Activated naive CD4-positive, alpha-beta T cell treated with anti-CD3 and anti-CD28 coated beads, Interleukin-2, amount 10 ng/mL, durations not matched to agents 7 days and 5 days (primary cell): Measurements from ENCODE around the gene REPIN1.

ENCODE experiments used
- CTCF ChIA-PET: fragments of 350-600 bp; sonication (Branson Sonifier 250); formaldehyde crosslinking; loops from one replicate; lab custom pipeline; 2021; ENCODE audit warnings: antibody characterized with exemption; lab: Charles Lee
- DNase-seq: peaks from one replicate; pipeline ENCODE4 v3.0.0-alpha.2; 2020
- H3K27ac Mint-ChIP-seq: one replicate; pipeline ENCODE4 v1.8.0; 2021; ENCODE audit warnings: mild to moderate bottlenecking, moderate library complexity, mixed read lengths
- H3K27me3 Mint-ChIP-seq: one replicate; pipeline ENCODE4 v1.8.0; 2021; ENCODE audit warnings: mild to moderate bottlenecking, mixed read lengths
- H3K36me3 Mint-ChIP-seq: one replicate; pipeline ENCODE4 v1.8.0; 2021; ENCODE audit warnings: mixed read lengths
- H3K4me1 Mint-ChIP-seq: one replicate; pipeline ENCODE4 v1.8.0; 2021; ENCODE audit warnings: mixed read lengths
- H3K4me3 Mint-ChIP-seq: one replicate; pipeline ENCODE4 v1.8.0; 2021; ENCODE audit warnings: mild to moderate bottlenecking, moderate library complexity, mixed read lengths
- H3K9me3 Mint-ChIP-seq: one replicate; pipeline ENCODE4 v1.8.0; 2021; ENCODE audit warnings: mixed read lengths

Gene REPIN1

DNA sequence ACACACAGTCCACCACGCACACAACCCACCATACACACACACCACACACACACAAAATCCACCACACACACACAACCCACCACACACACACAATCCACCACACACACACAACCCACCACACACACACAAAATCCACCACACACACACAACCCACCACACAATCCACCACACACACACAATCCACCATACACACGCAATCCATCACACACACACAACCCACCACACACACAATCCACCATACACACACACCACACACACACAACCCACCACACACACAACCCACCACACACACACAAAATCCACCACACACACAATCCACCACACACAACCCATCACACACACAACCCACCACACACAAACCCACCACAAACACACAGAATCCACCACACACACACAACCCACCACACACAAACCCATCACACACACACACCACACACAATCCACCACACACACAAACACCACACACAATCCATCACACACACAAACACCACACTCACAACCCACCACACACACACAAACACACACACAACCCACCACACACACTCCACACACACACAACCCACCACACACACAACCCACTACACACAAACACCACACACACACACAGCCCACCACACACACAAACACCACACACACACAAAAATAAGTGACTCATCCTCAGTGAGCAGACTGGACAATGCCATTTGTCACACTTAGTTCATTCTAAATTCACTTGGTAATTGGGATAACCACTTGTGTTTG is 8.8 kb upstream of the REPIN1 start:
- CTCF ChIA-PET, result no interaction called here
- Mint-ChIP-seq H3K4me3 (peak overlapping the region; percentile 20), H3K27ac (peak overlapping the region; percentile 71), H3K36me3 (peaks cover 2% of the 10 kb centered on the region), H3K4me1 (peaks cover 67% of the 10 kb centered on the region), H3K27me3 (peaks cover 10% of the 10 kb centered on the region), H3K9me3 (no peaks in the 10 kb centered on the region)
- DNase-seq, result no peak

DNA sequence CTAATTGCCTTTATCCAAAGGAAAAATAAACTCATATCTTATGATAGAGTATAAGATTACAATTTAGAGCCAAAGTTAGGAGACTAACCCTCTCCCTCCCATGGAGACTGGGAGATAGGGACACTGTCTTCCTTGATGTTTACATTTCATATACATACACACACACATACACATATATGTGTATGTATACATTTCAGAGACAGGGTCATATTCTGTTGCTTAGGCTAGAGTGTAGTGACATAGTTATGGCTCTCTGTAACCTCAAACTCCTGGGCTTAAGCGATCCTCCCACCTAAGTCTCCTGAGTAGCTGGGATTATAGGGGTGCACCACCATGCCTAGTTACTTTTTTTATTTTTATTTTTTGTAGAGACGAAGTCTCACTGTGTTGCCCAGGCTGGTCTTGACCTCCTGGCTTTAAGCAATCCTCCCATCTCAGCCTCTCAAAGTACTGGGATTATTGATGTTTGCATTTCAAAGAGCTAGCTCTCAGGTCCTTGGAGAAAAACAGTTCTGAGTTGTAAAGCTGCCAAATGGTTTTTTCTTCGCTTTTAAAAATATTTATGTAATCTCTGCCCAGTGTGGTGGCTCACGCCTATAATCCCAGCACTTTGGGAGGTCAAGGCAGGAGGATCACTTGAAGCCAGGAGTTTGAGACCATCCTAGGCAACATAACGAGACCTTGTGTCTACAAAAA is 8.1 kb upstream of the REPIN1 start:
- H3K4me1 Mint-ChIP-seq, result peaks cover 68% of the 10 kb centered on the region
- no peaks in the 10 kb centered on the region for H3K9me3 Mint-ChIP-seq
- CTCF ChIA-PET, result no interaction called here
- no peak for DNase-seq
- peak overlapping the region; percentile 71 for H3K27ac Mint-ChIP-seq
- H3K4me3 Mint-ChIP-seq, result peak overlapping the region; percentile 20
- H3K36me3 Mint-ChIP-seq, result peaks cover 2% of the 10 kb centered on the region
- H3K27me3 Mint-ChIP-seq, result peaks cover 10% of the 10 kb centered on the region

DNA sequence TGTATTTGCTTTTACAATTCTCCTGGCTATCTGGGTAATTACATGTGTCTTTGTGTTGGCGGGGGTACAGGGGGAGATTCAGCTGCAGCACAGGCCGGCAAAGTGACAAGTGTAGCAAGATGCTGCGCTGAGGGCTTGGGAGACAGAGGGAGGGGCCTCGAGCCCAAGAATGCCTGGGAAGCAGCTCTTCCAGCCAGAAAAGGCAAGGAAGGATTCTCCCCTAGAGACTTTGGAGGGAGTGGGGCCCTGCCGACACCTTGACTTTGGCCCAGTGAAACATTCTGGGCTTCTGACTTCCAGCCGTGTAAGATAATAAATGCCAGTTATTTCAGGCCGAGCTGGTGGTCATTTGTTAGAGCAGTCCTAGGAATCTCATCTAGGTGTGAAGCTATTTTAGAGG is 7.2 kb upstream of the REPIN1 start:
- Mint-ChIP-seq H3K4me1 (peaks cover 68% of the 10 kb centered on the region), H3K36me3 (peaks cover 2% of the 10 kb centered on the region), H3K27me3 (peaks cover 10% of the 10 kb centered on the region), H3K27ac (no peak overlapping the region), H3K9me3 (no peaks in the 10 kb centered on the region), H3K4me3 (no peak overlapping the region)
- DNase-seq, result no peak
- CTCF ChIA-PET, result no interaction called here

DNA sequence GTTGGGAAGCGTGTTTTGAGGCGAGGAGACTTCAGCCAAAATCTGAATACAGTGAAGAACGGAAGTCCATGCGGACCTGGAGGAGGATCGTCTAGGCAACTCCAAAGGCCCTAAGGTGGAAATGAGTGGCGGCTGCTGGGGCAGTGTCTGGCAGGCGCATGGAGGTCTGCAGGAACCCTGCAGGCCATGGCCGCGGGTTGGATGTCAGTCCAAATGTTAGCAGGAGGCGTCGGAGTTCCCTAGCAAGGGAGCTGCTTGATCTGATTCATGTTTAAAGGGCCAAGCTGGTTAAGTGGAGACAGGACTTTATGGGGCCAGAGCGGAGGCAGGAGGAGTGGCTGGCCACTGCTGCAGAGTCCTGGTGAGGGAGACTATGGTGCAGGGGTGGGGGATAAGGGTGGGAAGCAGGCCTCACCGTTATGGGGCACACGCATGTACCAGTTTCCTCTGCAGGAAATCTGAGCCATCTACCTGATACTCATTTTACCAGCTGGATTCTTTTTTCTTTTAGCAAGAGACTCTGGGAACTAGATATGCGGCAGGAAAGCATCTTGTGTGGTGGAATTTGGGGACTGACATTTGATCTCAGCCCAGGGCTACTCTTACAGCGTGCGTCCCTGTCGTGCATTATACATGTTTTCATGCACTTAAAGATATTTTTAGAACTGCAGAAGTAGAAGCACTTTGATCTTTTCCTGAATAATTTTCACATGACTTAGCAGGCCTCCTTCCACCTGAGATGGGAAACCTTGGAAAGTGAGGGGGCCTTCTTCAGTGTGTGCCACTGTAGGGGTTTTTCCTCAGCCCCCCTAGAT is 6.6 kb upstream of the REPIN1 start:
- H3K9me3 Mint-ChIP-seq, result no peaks in the 10 kb centered on the region
- peaks cover 2% of the 10 kb centered on the region for H3K36me3 Mint-ChIP-seq
- CTCF ChIA-PET, result interaction anchor here (1.4 kb wide), 1 partner anchor 55 kb away, joined by 4 read pairs; no protein-coding TSS in a partner anchor
- peaks cover 10% of the 10 kb centered on the region for H3K27me3 Mint-ChIP-seq
- no peak overlapping the region for H3K4me3 Mint-ChIP-seq
- H3K27ac Mint-ChIP-seq, result peak overlapping the region; percentile 73
- peaks cover 65% of the 10 kb centered on the region for H3K4me1 Mint-ChIP-seq
- DNase-seq, result no peak

DNA sequence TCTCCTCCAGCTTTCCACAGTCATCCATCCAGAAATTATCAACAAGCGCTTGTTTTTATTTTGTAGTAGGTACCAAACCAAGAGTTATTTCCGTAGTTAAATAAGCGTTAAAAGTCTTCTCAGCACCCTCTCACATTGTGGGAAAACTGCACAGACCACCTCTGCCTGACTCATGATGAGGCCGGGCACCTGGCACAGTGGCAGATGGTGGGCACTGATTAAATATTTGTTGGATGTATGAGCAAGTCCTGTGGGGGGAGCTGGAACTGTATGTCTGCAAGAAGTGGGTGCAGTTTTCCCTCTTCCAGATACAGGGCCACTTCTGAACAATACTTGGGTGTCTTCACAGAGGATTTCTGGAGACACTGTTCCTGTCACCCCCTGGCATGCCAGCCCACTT is 5.3 kb upstream of the REPIN1 start:
- no peak for DNase-seq
- no peaks in the 10 kb centered on the region for H3K9me3 Mint-ChIP-seq
- H3K4me3 Mint-ChIP-seq, result no peak overlapping the region
- H3K36me3 Mint-ChIP-seq, result peaks cover 2% of the 10 kb centered on the region
- no peak overlapping the region for H3K27ac Mint-ChIP-seq
- CTCF ChIA-PET, result interaction anchor here (1.1 to 1.4 kb wide), 2 partner anchors 17 to 54 kb away, joined by 4 read pairs; no protein-coding TSS in a partner anchor
- peaks cover 10% of the 10 kb centered on the region for H3K27me3 Mint-ChIP-seq
- peaks cover 60% of the 10 kb centered on the region for H3K4me1 Mint-ChIP-seq

DNA sequence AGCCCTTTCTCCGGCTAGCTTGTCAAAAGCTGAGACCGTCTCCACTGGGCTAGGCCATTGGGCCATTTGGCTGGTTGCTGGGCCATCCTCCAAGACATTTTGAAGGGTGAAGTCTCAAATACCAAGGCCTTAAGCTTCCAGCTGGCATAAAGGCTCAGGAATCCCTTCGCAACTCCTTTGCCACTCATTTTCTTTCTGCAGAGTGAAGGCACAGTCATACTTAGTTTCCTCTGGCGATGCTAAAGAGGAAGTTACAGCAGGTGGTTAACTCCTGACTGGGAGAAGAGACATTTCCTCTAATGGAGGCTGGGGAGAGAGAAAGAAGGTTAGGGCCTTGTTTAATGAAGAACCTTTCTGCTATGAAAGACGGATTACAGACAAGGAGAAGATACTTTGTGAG is 4.8 kb upstream of the REPIN1 start:
- H3K36me3 Mint-ChIP-seq, result peaks cover 2% of the 10 kb centered on the region
- peaks cover 10% of the 10 kb centered on the region for H3K27me3 Mint-ChIP-seq
- no peak overlapping the region for H3K4me3 Mint-ChIP-seq
- CTCF ChIA-PET, result no interaction called here
- no peaks in the 10 kb centered on the region for H3K9me3 Mint-ChIP-seq
- DNase-seq, result no peak
- H3K4me1 Mint-ChIP-seq, result peaks cover 55% of the 10 kb centered on the region
- no peak overlapping the region for H3K27ac Mint-ChIP-seq

DNA sequence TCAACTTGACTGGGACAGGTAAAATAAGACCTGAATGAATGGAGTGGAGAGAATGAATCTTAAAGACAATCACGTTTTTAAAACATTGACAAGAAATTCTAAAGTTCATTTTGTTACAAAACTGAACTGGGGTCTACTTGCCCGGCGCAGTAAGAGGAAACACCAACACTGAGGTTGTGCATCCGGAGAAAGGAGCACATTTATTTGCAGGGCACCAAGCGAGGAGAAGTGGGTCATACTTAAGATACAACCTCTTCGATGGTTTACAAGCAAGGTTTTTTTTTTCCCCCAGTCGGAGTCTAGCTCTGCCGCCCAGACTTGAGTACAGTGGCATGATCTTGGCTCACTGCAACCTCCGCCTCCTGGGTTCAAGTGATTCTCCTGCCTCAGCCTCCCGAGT is 3.4 kb upstream of the REPIN1 start:
- H3K4me3 Mint-ChIP-seq, result no peak overlapping the region
- CTCF ChIA-PET, result interaction anchor here (2.0 kb wide), 1 partner anchor 12 kb away, joined by 5 read pairs; no protein-coding TSS in a partner anchor
- peaks cover 7% of the 10 kb centered on the region for H3K27me3 Mint-ChIP-seq
- peaks cover 2% of the 10 kb centered on the region for H3K36me3 Mint-ChIP-seq
- no peak for DNase-seq
- H3K9me3 Mint-ChIP-seq, result no peaks in the 10 kb centered on the region
- no peak overlapping the region for H3K27ac Mint-ChIP-seq
- H3K4me1 Mint-ChIP-seq, result peaks cover 55% of the 10 kb centered on the region

DNA sequence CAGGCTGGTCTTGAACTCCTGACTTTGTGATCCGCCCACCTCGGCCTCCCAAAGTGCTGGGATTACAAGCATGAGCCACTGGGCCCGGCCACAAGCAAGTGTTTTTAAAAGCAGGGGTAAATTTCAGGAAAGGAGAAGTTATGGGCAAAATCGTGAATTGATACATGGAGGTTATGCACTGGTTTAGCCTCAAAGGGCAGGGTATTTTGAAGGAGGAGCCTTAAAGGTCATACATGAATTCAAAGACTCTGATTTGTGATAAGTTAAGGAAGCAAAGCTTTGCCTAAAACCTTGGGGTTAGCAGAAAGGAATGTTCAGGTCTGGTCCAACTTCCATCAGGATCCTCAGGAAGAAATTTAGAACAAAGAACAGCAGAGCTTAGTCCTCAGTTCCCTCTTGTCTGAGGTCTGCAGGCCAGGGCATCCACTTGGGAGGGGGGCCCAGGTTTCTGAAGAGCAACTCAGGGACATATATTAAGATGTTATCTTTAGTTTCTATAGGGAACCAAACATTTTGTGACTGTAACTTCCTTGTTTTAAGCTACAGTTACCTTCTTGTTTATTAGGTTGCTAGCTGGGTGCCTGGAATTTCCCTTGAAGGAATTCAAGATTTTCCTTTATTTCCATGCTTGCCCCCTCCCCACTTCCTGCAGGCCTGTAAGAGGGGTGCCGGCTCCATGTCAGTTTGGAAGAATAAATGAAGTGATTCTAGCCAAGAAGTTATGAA is 2.8 kb upstream of the REPIN1 start:
- H3K36me3 Mint-ChIP-seq, result peaks cover 5% of the 10 kb centered on the region
- CTCF ChIA-PET, result interaction anchor here (1.2 to 2.0 kb wide), 2 partner anchors 8 to 12 kb away, joined by 5 read pairs; no protein-coding TSS in a partner anchor
- peak overlapping the region; percentile 28 for H3K27ac Mint-ChIP-seq
- H3K4me1 Mint-ChIP-seq, result peaks cover 61% of the 10 kb centered on the region
- H3K27me3 Mint-ChIP-seq, result peaks cover 7% of the 10 kb centered on the region
- H3K4me3 Mint-ChIP-seq, result no peak overlapping the region
- H3K9me3 Mint-ChIP-seq, result no peaks in the 10 kb centered on the region
- DNase-seq, result no peak

DNA sequence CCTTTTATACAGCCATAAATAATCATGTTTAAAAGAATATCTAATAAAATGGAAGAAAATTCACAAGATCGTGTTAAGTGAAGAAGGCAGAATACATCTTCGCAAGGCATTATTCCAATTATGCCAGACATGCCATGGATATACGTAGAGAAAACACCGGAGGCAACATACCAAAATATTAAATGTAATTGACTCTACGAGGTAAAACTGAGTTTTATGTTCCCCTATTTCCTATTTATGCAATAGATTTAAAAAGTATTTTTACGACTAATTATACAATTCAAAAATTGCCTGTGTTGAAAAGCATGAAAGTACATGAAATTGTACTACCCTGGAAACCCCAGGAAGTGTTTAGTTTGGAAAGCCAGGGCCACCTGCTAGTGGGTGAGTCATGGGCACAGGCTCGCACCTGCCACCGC is 936 bp upstream of the REPIN1 start:
- DNase-seq, result no peak
- Mint-ChIP-seq H3K27ac (peak overlapping the region; percentile 88), H3K4me3 (peak overlapping the region; percentile 93), H3K27me3 (no peaks in the 10 kb centered on the region), H3K9me3 (no peaks in the 10 kb centered on the region), H3K36me3 (peaks cover 9% of the 10 kb centered on the region), H3K4me1 (peaks cover 57% of the 10 kb centered on the region)
- CTCF ChIA-PET, result interaction anchor here (0.9 to 2.0 kb wide), 2 partner anchors 10 to 11 kb away, joined by 5 to 6 read pairs; no protein-coding TSS in a partner anchor

DNA sequence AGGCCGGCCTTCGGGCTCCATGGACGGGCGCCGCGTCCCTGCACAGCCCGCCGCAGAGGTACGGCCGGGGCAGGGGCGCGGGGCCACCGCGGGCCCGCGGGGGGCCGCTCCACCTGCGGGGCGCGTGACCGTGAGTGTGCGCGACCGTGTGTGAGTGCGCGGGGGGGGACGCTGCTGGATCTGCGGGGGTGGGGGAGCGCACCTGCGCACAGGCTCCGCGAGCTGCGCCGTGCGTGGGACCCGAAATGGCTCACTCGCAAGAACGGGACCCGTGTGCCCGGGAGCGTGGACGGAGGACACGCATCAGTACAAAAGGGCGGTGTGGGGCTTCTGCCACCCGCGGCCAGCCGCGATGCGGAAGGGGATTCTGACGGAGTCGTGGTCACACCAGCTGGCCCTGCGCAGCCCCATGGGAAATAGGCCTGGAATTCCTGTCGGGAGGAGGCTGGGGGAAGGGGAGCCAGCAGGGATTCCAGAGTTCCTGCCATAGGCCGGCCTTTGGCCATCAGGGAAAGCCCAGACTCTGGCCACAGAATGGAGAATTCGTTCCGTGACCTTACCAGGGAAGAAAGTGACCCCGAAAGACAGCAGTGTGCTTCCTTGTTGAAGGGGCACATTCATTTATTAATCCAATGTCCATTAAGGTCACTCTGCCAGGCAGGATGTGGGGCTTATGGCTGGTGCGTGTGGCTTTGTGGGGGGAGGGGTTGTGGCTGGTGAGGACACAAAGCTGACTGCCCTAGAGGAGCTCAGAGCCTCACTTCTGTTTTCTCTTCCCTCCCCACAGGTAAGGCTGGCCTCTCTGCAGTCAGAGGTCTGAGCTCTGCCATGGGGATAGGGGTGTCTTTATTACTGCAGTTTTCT is 494 bp downstream of the REPIN1 start:
- no peaks in the 10 kb centered on the region for H3K9me3 Mint-ChIP-seq
- peak overlapping the region; percentile 91 for H3K27ac Mint-ChIP-seq
- no peaks in the 10 kb centered on the region for H3K27me3 Mint-ChIP-seq
- CTCF ChIA-PET, result interaction anchor here (0.9 to 2.0 kb wide), 5 partner anchors 9 to 37 kb away, joined by 3 to 6 read pairs (median 5); a partner anchor contains a TSS
- DNase-seq, result peak; percentile 65
- peaks cover 18% of the 10 kb centered on the region for H3K36me3 Mint-ChIP-seq
- peak overlapping the region; percentile 93 for H3K4me3 Mint-ChIP-seq
- H3K4me1 Mint-ChIP-seq, result peaks cover 47% of the 10 kb centered on the region

DNA sequence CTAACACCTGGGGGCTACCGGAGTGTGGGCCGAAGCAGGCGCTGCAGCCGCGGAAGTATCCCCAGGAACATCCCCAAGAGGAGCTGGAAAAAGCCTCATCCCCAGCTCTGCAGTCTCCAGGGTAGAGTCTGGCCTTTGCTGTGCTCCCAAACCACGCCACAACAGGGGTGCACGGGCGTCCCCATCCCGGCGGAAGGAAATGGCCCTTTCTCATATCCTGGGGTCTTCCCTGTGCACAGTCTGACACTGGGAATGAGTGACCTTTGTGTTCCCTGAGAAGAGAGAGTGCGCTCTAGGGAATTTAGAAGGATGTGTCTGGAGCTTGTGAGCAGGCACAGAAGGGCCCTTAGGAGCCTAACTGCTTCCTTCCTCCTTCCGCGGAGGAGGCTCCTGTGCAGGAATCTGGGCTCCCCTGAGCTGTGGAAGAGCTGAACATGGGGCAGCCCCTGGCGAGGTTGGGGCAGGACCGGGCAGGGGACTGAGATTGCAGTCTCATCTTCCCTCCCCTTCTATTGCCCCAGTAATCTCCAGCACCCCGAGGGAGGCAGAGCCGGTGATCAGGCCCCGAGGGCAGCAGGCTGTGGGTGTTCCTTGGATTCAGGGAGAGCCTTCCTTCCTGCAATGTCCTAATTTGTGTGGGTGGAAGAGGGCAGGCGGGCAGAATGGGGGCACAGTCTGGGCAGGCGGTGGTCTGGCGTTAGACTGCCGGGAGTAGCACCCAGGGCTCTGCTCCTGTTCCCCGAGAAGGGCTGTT is 1.3 kb downstream of the REPIN1 start:
- Mint-ChIP-seq H3K27ac (no peak overlapping the region), H3K4me3 (peak overlapping the region; percentile 93), H3K4me1 (peaks cover 46% of the 10 kb centered on the region), H3K36me3 (peaks cover 20% of the 10 kb centered on the region), H3K27me3 (no peaks in the 10 kb centered on the region), H3K9me3 (no peaks in the 10 kb centered on the region)
- CTCF ChIA-PET, result interaction anchor here (0.9 to 2.0 kb wide), 4 partner anchors 8 to 36 kb away, joined by 3 to 5 read pairs (median 4); a partner anchor contains a TSS
- DNase-seq, result no peak

DNA sequence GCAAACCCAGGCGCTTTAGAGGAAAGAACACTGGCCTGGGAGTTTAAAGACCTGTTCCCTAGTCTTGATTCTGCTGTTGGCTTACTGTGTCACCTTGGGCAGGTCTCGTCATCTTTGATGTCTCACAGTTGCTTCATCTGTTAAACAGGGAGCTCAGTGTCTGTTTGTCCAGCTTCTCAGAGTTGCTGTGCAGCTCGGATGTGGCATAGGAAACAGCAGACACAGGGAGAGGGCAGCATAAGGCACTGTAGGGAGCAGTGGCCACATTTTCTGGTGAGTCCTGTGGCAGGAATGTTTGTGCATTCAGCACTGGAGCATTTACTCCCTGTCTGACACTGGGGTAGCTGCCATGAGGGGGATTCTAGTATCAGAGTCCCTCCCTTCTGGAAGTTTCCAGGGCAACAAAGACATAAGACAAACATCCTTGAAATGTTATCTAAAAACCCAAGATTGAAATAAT is 2.0 kb downstream of the REPIN1 start:
- Mint-ChIP-seq H3K27me3 (no peaks in the 10 kb centered on the region), H3K9me3 (no peaks in the 10 kb centered on the region), H3K4me1 (peaks cover 45% of the 10 kb centered on the region), H3K27ac (peak overlapping the region; percentile 51), H3K36me3 (peaks cover 20% of the 10 kb centered on the region), H3K4me3 (peak overlapping the region; percentile 93)
- no peak for DNase-seq
- CTCF ChIA-PET, result interaction anchor here (1.5 kb wide), 1 partner anchor 31 kb away, joined by 3 read pairs; no protein-coding TSS in a partner anchor
